ENCODE results near the gene CC2D1A.

- TF ChIP-seq POLR2A (IDR thresholded peaks at IDR 0.05) (no peak), CTCF (IDR thresholded peaks at IDR 0.05) (no peak), POLR2AphosphoS5 (IDR thresholded peaks at IDR 0.05) (no peak)
These were observed 11.4 kb upstream of the CC2D1A start for GRCh38 chr19:13894552-13894951.

Measured in prostate gland (tissue), 2 donors.